ENCODE results near the gene USP34.

USP34 gene

GRCh38 chr2:61162721-61163120 is 308.2 kb downstream of the USP34 start:
- TF ChIP-seq SPI1 (IDR thresholded peaks at IDR 0.05; ENCODE audit: borderline replicate concordance, low read depth) (no peak), GABPA (IDR thresholded peaks at IDR 0.05; ENCODE audit: low read depth) (no peak), POLR2AphosphoS5 (IDR thresholded peaks at IDR 0.05; ENCODE audit: low read depth) (no peak)
- TF ChIP-seq, protein P1, sequence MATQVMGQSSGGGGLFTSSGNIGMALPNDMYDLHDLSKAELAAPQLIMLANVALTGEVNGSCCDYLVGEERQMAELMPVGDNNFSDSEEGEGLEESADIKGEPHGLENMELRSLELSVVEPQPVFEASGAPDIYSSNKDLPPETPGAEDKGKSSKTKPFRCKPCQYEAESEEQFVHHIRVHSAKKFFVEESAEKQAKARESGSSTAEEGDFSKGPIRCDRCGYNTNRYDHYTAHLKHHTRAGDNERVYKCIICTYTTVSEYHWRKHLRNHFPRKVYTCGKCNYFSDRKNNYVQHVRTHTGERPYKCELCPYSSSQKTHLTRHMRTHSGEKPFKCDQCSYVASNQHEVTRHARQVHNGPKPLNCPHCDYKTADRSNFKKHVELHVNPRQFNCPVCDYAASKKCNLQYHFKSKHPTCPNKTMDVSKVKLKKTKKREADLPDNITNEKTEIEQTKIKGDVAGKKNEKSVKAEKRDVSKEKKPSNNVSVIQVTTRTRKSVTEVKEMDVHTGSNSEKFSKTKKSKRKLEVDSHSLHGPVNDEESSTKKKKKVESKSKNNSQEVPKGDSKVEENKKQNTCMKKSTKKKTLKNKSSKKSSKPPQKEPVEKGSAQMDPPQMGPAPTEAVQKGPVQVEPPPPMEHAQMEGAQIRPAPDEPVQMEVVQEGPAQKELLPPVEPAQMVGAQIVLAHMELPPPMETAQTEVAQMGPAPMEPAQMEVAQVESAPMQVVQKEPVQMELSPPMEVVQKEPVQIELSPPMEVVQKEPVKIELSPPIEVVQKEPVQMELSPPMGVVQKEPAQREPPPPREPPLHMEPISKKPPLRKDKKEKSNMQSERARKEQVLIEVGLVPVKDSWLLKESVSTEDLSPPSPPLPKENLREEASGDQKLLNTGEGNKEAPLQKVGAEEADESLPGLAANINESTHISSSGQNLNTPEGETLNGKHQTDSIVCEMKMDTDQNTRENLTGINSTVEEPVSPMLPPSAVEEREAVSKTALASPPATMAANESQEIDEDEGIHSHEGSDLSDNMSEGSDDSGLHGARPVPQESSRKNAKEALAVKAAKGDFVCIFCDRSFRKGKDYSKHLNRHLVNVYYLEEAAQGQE (IDR thresholded peaks at IDR 0.05; ENCODE audit: insufficient replicate concordance, low read depth), result no peak
- TF ChIP-seq, protein P2, sequence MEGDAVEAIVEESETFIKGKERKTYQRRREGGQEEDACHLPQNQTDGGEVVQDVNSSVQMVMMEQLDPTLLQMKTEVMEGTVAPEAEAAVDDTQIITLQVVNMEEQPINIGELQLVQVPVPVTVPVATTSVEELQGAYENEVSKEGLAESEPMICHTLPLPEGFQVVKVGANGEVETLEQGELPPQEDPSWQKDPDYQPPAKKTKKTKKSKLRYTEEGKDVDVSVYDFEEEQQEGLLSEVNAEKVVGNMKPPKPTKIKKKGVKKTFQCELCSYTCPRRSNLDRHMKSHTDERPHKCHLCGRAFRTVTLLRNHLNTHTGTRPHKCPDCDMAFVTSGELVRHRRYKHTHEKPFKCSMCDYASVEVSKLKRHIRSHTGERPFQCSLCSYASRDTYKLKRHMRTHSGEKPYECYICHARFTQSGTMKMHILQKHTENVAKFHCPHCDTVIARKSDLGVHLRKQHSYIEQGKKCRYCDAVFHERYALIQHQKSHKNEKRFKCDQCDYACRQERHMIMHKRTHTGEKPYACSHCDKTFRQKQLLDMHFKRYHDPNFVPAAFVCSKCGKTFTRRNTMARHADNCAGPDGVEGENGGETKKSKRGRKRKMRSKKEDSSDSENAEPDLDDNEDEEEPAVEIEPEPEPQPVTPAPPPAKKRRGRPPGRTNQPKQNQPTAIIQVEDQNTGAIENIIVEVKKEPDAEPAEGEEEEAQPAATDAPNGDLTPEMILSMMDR (IDR thresholded peaks at IDR 0.05; ENCODE audit: insufficient read depth, low read length), result no peak
- H3K27ac ChIP-seq (replicated peaks), result no peak overlapping the region
- no peak overlapping the region for H3K4me3 ChIP-seq (replicated peaks; ENCODE audit: insufficient read depth, low read length)
- H3K27me3 ChIP-seq (ENCODE audit: insufficient read depth, poor library complexity, severe bottlenecking), result no peaks in the 10 kb centered on the region
- DNase-seq (ENCODE audit: low read depth in 1 of 2, low spot score in 1 of 2), result no peak

- DNase-seq (ENCODE audit: low read depth in 1 of 2, low spot score in 1 of 2), result no peak
- Histone ChIP-seq H3K27me3 (ENCODE audit: insufficient read depth, poor library complexity, severe bottlenecking) (no peaks in the 10 kb centered on the region), H3K4me3 (replicated peaks; ENCODE audit: insufficient read depth, low read length) (no peak within 1 kb of the TSS), H3K27ac (replicated peaks) (no peak within 1 kb of the TSS)
- TF ChIP-seq POLR2AphosphoS5 (IDR thresholded peaks at IDR 0.05; ENCODE audit: low read depth), result no peak
- TF ChIP-seq, protein P1 (IDR thresholded peaks at IDR 0.05; ENCODE audit: insufficient replicate concordance, low read depth), result no peak
- TF ChIP-seq GABPA (IDR thresholded peaks at IDR 0.05; ENCODE audit: low read depth), result no peak
- no peak for TF ChIP-seq SPI1 (IDR thresholded peaks at IDR 0.05; ENCODE audit: borderline replicate concordance, low read depth)
- TF ChIP-seq, protein P2 (IDR thresholded peaks at IDR 0.05; ENCODE audit: insufficient read depth, low read length), result no peak
Observed at GRCh38 chr2:61161888-61162287, 309.0 kb downstream of the USP34 start, which contains the start of gene C2orf74. Gene C2orf74 (plus strand): TSS chr2:61162188. CDS start chr2:61162515, 327 bp downstream.

DNA sequence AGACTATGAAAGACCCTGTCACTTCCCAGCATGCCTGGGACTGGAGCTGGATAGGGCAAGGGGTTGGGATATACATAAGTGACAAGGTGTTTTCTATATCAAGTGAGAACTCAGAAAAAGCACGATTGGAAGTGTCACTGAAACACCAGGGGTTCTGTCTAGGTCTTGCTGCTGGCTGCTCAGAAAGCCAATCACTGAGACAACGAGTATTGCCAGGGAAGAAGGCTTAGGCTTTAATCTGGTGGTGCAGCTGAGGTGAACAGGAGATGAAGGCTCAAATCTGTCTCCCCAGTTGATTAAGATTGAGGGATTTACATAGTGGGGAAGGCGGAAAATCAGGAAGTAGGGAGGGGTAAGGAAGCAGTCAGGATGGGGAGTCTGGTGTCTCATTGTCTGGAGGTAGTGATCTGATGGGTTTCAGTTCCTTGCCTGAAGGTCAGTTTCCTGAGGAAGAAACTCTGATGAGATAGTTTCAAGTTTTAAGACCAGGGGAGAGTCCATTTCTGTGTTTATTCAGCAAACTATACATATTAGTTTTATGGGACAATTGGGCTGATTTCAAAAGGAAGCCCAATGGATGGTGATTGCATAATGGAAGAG is 312.4 kb downstream of the USP34 start:
- no peak overlapping the region for H3K4me3 ChIP-seq (replicated peaks; ENCODE audit: insufficient read depth, low read length)
- TF ChIP-seq, protein P2 (IDR thresholded peaks at IDR 0.05; ENCODE audit: insufficient read depth, low read length), result no peak
- TF ChIP-seq SPI1 (IDR thresholded peaks at IDR 0.05; ENCODE audit: borderline replicate concordance, low read depth) (no peak), POLR2AphosphoS5 (IDR thresholded peaks at IDR 0.05; ENCODE audit: low read depth) (no peak), GABPA (IDR thresholded peaks at IDR 0.05; ENCODE audit: low read depth) (no peak)
- TF ChIP-seq, protein P1 (IDR thresholded peaks at IDR 0.05; ENCODE audit: insufficient replicate concordance, low read depth), result no peak
- no peaks in the 10 kb centered on the region for H3K27me3 ChIP-seq (ENCODE audit: insufficient read depth, poor library complexity, severe bottlenecking)
- no peak overlapping the region for H3K27ac ChIP-seq (replicated peaks)
- no peak for DNase-seq (ENCODE audit: low read depth in 1 of 2, low spot score in 1 of 2)
